SK-N-SH (cell line): ENCODE results near the gene FAM229A. TPM values are rescaled to one million over a fixed set of nuclear protein-coding genes. Genes with fewer than 3 reads are reported as not detected.

Experiments used
- CTCF ChIA-PET: fragments of 300-600, 350-600 bp; formaldehyde crosslinking; extraction: SDS; loops from one replicate; lab custom pipeline; 2021; lab: Yijun Ruan, JAX
- POLR2A ChIA-PET: fragments of 350-600 bp; sonication (Branson Sonifier 250); formaldehyde crosslinking; extraction: SDS; loops from one replicate; lab custom pipeline; 2020; ENCODE audit warnings: antibody characterized with exemption, inconsistent platforms; lab: Yijun Ruan, JAX
- DNase-seq: peaks from one replicate; pipeline ENCODE4 v3.0.0; 2012
- H2AFZ ChIP-seq: fragments of 200-600 bp; sonication (generic); 2 replicates; pipeline ENCODE4 v1.8.1; 2016; ENCODE audit warnings: antibody characterized with exemption, mild to moderate bottlenecking, low read depth
- H3F3A ChIP-seq: fragments of 200-600 bp; sonication (generic); replicated peaks from 2 replicates; pipeline ENCODE3; 2016; ENCODE audit warnings: antibody characterized with exemption, mild to moderate bottlenecking; ENCODE audit not compliant: insufficient read depth
- H3K27ac ChIP-seq, 2 experiments: fragments of 200-500 bp in 1 of 2; fragments of 200-600 bp in 1 of 2; sonication (Bioruptor generic) in 1 of 2; sonication (generic), shearing (Covaris generic) in 1 of 2; 2 replicates each; pipeline versions ENCODE4 v1.5.1 to v1.6.1; 2014 to 2016; ENCODE audit warnings: low read depth in 2 of 2, inconsistent platforms in 1 of 2, low read length in 1 of 2, mild to moderate bottlenecking in 1 of 2, mixed read lengths in 1 of 2
- H3K27me3 ChIP-seq: fragments of 200-600 bp; sonication (generic), shearing (Covaris generic); 2 replicates; pipeline ENCODE4 v1.6.1; 2016; ENCODE audit warnings: mixed run types; ENCODE audit not compliant: insufficient read depth
- H3K36me3 ChIP-seq, 2 experiments: fragments of 200-500 bp in 1 of 2; fragments of 200-600 bp in 1 of 2; sonication (Bioruptor generic) in 1 of 2; sonication (generic) in 1 of 2; replicated peaks in 1 of 2; 2 replicates each; pipeline versions ENCODE3 to v1.5.1; 2014 to 2016; ENCODE audit warnings: low read length in 1 of 2, mild to moderate bottlenecking in 1 of 2; ENCODE audit not compliant: insufficient read depth in 2 of 2, control insufficient read depth in 1 of 2
- H3K4me1 ChIP-seq, 2 experiments: fragments of 200-500 bp in 1 of 2; fragments of 200-600 bp in 1 of 2; sonication (Bioruptor generic) in 1 of 2; sonication (generic), shearing (Covaris generic) in 1 of 2; 2 replicates each; pipeline versions ENCODE4 v1.5.1 to v1.6.1; 2014 to 2016; ENCODE audit warnings: low read depth in 1 of 2, low read length in 1 of 2, mixed run types in 1 of 2; ENCODE audit not compliant: insufficient read depth in 2 of 2, control insufficient read depth in 1 of 2
- H3K4me2 ChIP-seq: fragments of 200-600 bp; sonication (generic), shearing (Covaris generic); 2 replicates; pipeline ENCODE4 v1.6.1; 2017; ENCODE audit warnings: mixed run types
- H3K4me3 ChIP-seq, 2 experiments: fragments of 200-500 bp in 1 of 2; fragments of 200-600 bp in 1 of 2; sonication (Bioruptor generic) in 1 of 2; sonication (generic), shearing (Covaris generic) in 1 of 2; 2 replicates each; pipeline versions ENCODE4 v1.5.1 to v1.8.1; 2014 to 2016; ENCODE audit warnings: low read depth in 2 of 2, inconsistent platforms in 1 of 2, low read length in 1 of 2, mild to moderate bottlenecking in 1 of 2, mixed read lengths in 1 of 2, moderate library complexity in 1 of 2
- H3K79me2 ChIP-seq: fragments of 200-600 bp; sonication (generic); 2 replicates; pipeline ENCODE4 v1.8.1; 2017; ENCODE audit warnings: mild to moderate bottlenecking; ENCODE audit not compliant: insufficient read depth
- H3K9ac ChIP-seq: fragments of 200-600 bp; sonication (generic); 2 replicates; pipeline ENCODE4 v1.6.1; 2017; ENCODE audit warnings: mixed run types
- H3K9me2 ChIP-seq: fragments of 200-600 bp; sonication (generic); 2 replicates; pipeline ENCODE4 v1.6.1; 2017; ENCODE audit warnings: mixed run types
- H3K9me3 ChIP-seq: fragments of 200-600 bp; sonication (generic); 2 replicates; pipeline ENCODE4 v1.6.1; 2017; ENCODE audit warnings: mixed run types, mild to moderate bottlenecking, moderate library complexity
- H4K20me1 ChIP-seq: fragments of 200-600 bp; sonication (generic); 2 replicates; pipeline ENCODE4 v1.6.1; 2017; ENCODE audit warnings: mild to moderate bottlenecking, mixed run types; ENCODE audit not compliant: insufficient read depth
- CHD2 ChIP-seq: fragments of 150-350 bp; IDR thresholded peaks from 2 replicates; pipeline ENCODE4 v1.6.1; 2018; ENCODE audit warnings: low read length; ENCODE audit not compliant: partially characterized antibody
- EP300 ChIP-seq, 2 experiments: IDR thresholded peaks; 2 replicates each; pipeline versions ENCODE4 v1.4.0 to v1.6.1; 2012; ENCODE audit warnings: borderline replicate concordance in 1 of 2, low read depth in 1 of 2, low read length in 1 of 2
- MXI1 ChIP-seq: IDR thresholded peaks from 2 replicates; pipeline ENCODE4 v1.6.1; 2012; ENCODE audit warnings: mild to moderate bottlenecking, low read depth, low read length, improper control_type of control experiment
- NFIC ChIP-seq: IDR thresholded peaks from 2 replicates; pipeline ENCODE4 v1.4.0; 2012; ENCODE audit warnings: borderline replicate concordance
- NRF1 ChIP-seq: IDR thresholded peaks from 2 replicates; pipeline ENCODE4 v1.6.1; 2012; ENCODE audit warnings: low read depth, mild to moderate bottlenecking, low read length
- WGBS: methylation state at CpG from one replicate; pipeline ENCODE4 v1.1.6; 2017; ENCODE audit warnings: low lambda C conversion rate; 5-methylcytosine and 5-hydroxymethylcytosine counted together
- polyA plus RNA-seq, 3 experiments: library from polyadenylated mRNA; depleted of rRNA; stranded (reverse); fragments of >200 nt; gene quantifications; 2 replicates each; pipeline ENCODE4 v1.2.3, GENCODE V29; 2012
- TF ChIP-seq, protein P1 (sequence below): fragments of 200-600 bp; sonication (generic); IDR thresholded peaks from 2 replicates; pipeline ENCODE4 v1.6.1; 2017; ENCODE audit warnings: antibody characterized with exemption, mild to moderate bottlenecking, moderate library complexity
- TF ChIP-seq, protein P2 (sequence below): IDR thresholded peaks from 2 replicates; pipeline ENCODE4 v1.4.0; 2012; ENCODE audit warnings: low read depth, borderline replicate concordance
- TF ChIP-seq, protein P3 (sequence below): IDR thresholded peaks from 2 replicates; pipeline ENCODE4 v1.4.0; 2012; ENCODE audit warnings: low read depth, borderline replicate concordance
- TF ChIP-seq, protein P4 (sequence below): IDR thresholded peaks from 2 replicates; pipeline ENCODE4 v1.6.1; 2012; ENCODE audit warnings: mild to moderate bottlenecking, low read depth, low read length, moderate library complexity

FAM229A gene
- polyA plus RNA-seq, 1 of the 3 experiments (the other 2 are of a cell fraction), result 8.0 TPM

DNA sequence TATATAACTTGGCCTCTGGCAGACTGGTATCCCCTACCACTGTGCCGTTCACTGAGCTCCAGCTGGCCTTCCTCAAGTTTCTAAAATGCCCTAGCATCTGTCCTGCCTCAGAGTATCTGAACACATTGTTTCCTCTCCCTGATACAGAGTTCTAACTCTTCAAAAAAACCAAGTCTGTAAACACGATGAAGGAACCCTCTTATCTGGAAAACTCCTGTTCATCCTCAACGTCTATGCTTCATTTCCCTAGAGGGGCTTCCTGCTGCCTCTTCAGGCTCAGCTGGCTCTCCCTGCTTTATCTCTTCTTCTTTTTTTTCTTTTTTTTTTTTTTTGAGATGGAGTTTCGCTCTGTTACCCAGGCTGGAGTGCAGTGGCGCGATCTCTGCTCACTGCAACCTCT is 26.4 kb upstream of the FAM229A start:
- no peak for DNase-seq
- H2AFZ ChIP-seq, result no peak overlapping the region
- POLR2A ChIA-PET, result interaction anchor here (1.1 kb wide), 1 partner anchor 10 kb away, joined by 3 read pairs; no protein-coding TSS in a partner anchor
- H3K36me3 ChIP-seq, result peaks cover 54 to 55% of the 10 kb centered on the region in 2 experiments
- CTCF ChIA-PET, result no interaction called here
- H3K4me2 ChIP-seq, result no peak overlapping the region
- no peak overlapping the region for H3K9ac ChIP-seq
- H3K27ac ChIP-seq, result no peak overlapping the region
- H3K4me1 ChIP-seq, result peaks cover 0 to 7% of the 10 kb centered on the region in 2 experiments; a peak in 2 of 4 replicates
- no peaks in the 10 kb centered on the region for H3F3A ChIP-seq
- no peaks in the 10 kb centered on the region for H3K9me2 ChIP-seq
- H3K9me3 ChIP-seq, result no peaks in the 10 kb centered on the region
- H3K27me3 ChIP-seq, result no peaks in the 10 kb centered on the region
- WGBS, result 82% methylated on average over 6 of the region's 6 CpGs
- H3K4me3 ChIP-seq, result no peak overlapping the region
- no peaks in the 10 kb centered on the region for H4K20me1 ChIP-seq
- TF ChIP-seq, protein P1, sequence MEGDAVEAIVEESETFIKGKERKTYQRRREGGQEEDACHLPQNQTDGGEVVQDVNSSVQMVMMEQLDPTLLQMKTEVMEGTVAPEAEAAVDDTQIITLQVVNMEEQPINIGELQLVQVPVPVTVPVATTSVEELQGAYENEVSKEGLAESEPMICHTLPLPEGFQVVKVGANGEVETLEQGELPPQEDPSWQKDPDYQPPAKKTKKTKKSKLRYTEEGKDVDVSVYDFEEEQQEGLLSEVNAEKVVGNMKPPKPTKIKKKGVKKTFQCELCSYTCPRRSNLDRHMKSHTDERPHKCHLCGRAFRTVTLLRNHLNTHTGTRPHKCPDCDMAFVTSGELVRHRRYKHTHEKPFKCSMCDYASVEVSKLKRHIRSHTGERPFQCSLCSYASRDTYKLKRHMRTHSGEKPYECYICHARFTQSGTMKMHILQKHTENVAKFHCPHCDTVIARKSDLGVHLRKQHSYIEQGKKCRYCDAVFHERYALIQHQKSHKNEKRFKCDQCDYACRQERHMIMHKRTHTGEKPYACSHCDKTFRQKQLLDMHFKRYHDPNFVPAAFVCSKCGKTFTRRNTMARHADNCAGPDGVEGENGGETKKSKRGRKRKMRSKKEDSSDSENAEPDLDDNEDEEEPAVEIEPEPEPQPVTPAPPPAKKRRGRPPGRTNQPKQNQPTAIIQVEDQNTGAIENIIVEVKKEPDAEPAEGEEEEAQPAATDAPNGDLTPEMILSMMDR, result no peak
- TF ChIP-seq, protein P2, sequence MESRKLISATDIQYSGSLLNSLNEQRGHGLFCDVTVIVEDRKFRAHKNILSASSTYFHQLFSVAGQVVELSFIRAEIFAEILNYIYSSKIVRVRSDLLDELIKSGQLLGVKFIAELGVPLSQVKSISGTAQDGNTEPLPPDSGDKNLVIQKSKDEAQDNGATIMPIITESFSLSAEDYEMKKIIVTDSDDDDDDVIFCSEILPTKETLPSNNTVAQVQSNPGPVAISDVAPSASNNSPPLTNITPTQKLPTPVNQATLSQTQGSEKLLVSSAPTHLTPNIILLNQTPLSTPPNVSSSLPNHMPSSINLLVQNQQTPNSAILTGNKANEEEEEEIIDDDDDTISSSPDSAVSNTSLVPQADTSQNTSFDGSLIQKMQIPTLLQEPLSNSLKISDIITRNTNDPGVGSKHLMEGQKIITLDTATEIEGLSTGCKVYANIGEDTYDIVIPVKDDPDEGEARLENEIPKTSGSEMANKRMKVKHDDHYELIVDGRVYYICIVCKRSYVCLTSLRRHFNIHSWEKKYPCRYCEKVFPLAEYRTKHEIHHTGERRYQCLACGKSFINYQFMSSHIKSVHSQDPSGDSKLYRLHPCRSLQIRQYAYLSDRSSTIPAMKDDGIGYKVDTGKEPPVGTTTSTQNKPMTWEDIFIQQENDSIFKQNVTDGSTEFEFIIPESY, result no peak
- TF ChIP-seq, protein P3, sequence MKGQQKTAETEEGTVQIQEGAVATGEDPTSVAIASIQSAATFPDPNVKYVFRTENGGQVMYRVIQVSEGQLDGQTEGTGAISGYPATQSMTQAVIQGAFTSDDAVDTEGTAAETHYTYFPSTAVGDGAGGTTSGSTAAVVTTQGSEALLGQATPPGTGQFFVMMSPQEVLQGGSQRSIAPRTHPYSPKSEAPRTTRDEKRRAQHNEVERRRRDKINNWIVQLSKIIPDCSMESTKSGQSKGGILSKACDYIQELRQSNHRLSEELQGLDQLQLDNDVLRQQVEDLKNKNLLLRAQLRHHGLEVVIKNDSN, result no peak
- TF ChIP-seq CHD2, result no peak
- TF ChIP-seq MXI1, result no peak
- no peak for TF ChIP-seq NRF1
- no peak for TF ChIP-seq NFIC
- no peak for TF ChIP-seq EP300 (IDR thresholded peaks at IDR 0.05; ENCODE audit: borderline replicate concordance in 1 of 2, low read depth in 1 of 2, low read length in 1 of 2)
- TF ChIP-seq, protein P4, sequence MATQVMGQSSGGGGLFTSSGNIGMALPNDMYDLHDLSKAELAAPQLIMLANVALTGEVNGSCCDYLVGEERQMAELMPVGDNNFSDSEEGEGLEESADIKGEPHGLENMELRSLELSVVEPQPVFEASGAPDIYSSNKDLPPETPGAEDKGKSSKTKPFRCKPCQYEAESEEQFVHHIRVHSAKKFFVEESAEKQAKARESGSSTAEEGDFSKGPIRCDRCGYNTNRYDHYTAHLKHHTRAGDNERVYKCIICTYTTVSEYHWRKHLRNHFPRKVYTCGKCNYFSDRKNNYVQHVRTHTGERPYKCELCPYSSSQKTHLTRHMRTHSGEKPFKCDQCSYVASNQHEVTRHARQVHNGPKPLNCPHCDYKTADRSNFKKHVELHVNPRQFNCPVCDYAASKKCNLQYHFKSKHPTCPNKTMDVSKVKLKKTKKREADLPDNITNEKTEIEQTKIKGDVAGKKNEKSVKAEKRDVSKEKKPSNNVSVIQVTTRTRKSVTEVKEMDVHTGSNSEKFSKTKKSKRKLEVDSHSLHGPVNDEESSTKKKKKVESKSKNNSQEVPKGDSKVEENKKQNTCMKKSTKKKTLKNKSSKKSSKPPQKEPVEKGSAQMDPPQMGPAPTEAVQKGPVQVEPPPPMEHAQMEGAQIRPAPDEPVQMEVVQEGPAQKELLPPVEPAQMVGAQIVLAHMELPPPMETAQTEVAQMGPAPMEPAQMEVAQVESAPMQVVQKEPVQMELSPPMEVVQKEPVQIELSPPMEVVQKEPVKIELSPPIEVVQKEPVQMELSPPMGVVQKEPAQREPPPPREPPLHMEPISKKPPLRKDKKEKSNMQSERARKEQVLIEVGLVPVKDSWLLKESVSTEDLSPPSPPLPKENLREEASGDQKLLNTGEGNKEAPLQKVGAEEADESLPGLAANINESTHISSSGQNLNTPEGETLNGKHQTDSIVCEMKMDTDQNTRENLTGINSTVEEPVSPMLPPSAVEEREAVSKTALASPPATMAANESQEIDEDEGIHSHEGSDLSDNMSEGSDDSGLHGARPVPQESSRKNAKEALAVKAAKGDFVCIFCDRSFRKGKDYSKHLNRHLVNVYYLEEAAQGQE, result no peak
- peaks cover 49% of the 10 kb centered on the region for H3K79me2 ChIP-seq
